Common myeloid progenitor, CD34-positive (primary cell): ENCODE data around the gene TMEM52B.
A peak's percentile ranks its signal among the peaks of the same experiment; 100 is the strongest.

ENCODE experiments used
- CTCF ChIA-PET: fragments of 350-600 bp; sonication (Branson Sonifier 250); formaldehyde crosslinking; loops from one replicate; lab custom pipeline; 2021; ENCODE audit warnings: antibody characterized with exemption; lab: Charles Lee
- POLR2A ChIA-PET: fragments of 350-600 bp; sonication (Branson Sonifier 250); formaldehyde crosslinking; loops from one replicate; lab custom pipeline; 2021; ENCODE audit warnings: antibody characterized with exemption; lab: Charles Lee
- DNase-seq, 3 donors: peaks; one replicate each; pipeline versions ENCODE4 v3.0.0 to v3.0.0-alpha.2; 2013
- H3K27ac ChIP-seq, 2 experiments: 1 replicate in 1 of 2; 2 replicates in 1 of 2; pipeline ENCODE4 v1.7.0; 2013; ENCODE audit warnings: inconsistent platforms in 2 of 2, low read length in 2 of 2, mild to moderate bottlenecking in 2 of 2, low read depth in 1 of 2, moderate library complexity in 1 of 2; ENCODE audit not compliant: severe bottlenecking in 2 of 2, insufficient read depth in 1 of 2, poor library complexity in 1 of 2
- H3K27me3 ChIP-seq, 5 experiments: replicated peaks in 2 of 5; 1 replicate in 3 of 5; 2 replicates in 2 of 5; pipeline versions ENCODE4 v1.6.1 to v1.7.0; 2013; ENCODE audit warnings: low read length in 4 of 5, mild to moderate bottlenecking in 2 of 5, moderate library complexity in 2 of 5, inconsistent platforms in 1 of 5; ENCODE audit not compliant: insufficient read depth in 5 of 5, control insufficient read depth in 4 of 5
- H3K36me3 ChIP-seq, 4 experiments: 1 replicate in 2 of 4; 2 replicates in 2 of 4; pipeline versions ENCODE4 v1.6.1 to v1.7.0; 2013; ENCODE audit warnings: low read length in 3 of 4, control low read depth in 1 of 4, mild to moderate bottlenecking in 1 of 4; ENCODE audit not compliant: control insufficient read depth in 4 of 4, insufficient read depth in 4 of 4
- H3K4me1 ChIP-seq, 4 experiments: 1 replicate in 3 of 4; 2 replicates in 1 of 4; pipeline versions ENCODE4 v1.6.1 to v1.7.1; 2013; ENCODE audit warnings: low read length in 3 of 4, mild to moderate bottlenecking in 3 of 4, control low read depth in 1 of 4, inconsistent platforms in 1 of 4, moderate library complexity in 1 of 4; ENCODE audit not compliant: control insufficient read depth in 4 of 4, insufficient read depth in 4 of 4; ENCODE audit errors: control extremely low read depth in 1 of 4
- H3K4me3 ChIP-seq, 7 experiments: 1 replicate in 4 of 7; 2 replicates in 3 of 7; pipeline versions ENCODE4 v1.5.1 to v1.7.0; 2013; ENCODE audit warnings: mild to moderate bottlenecking in 7 of 7, low read length in 6 of 7, moderate library complexity in 6 of 7, inconsistent platforms in 2 of 7, low read depth in 2 of 7, control low read depth in 1 of 7; ENCODE audit not compliant: insufficient read depth in 4 of 7, control insufficient read depth in 1 of 7; ENCODE audit errors: extremely low read depth in 1 of 7
- H3K9me3 ChIP-seq, 5 experiments: 1 replicate in 4 of 5; 2 replicates in 1 of 5; pipeline versions ENCODE4 v1.6.1 to v1.7.1; 2013; ENCODE audit warnings: low read length in 4 of 5, mild to moderate bottlenecking in 2 of 5, inconsistent platforms in 1 of 5, low read depth in 1 of 5, moderate library complexity in 1 of 5; ENCODE audit not compliant: control insufficient read depth in 4 of 5, insufficient read depth in 2 of 5; ENCODE audit errors: control extremely low read depth in 1 of 5
- WGBS: methylation state at CpG from one replicate; pipeline ENCODE4 v1.1.5; 2013; ENCODE audit not compliant: insufficient coverage; 5-methylcytosine and 5-hydroxymethylcytosine counted together

TMEM52B gene

DNA sequence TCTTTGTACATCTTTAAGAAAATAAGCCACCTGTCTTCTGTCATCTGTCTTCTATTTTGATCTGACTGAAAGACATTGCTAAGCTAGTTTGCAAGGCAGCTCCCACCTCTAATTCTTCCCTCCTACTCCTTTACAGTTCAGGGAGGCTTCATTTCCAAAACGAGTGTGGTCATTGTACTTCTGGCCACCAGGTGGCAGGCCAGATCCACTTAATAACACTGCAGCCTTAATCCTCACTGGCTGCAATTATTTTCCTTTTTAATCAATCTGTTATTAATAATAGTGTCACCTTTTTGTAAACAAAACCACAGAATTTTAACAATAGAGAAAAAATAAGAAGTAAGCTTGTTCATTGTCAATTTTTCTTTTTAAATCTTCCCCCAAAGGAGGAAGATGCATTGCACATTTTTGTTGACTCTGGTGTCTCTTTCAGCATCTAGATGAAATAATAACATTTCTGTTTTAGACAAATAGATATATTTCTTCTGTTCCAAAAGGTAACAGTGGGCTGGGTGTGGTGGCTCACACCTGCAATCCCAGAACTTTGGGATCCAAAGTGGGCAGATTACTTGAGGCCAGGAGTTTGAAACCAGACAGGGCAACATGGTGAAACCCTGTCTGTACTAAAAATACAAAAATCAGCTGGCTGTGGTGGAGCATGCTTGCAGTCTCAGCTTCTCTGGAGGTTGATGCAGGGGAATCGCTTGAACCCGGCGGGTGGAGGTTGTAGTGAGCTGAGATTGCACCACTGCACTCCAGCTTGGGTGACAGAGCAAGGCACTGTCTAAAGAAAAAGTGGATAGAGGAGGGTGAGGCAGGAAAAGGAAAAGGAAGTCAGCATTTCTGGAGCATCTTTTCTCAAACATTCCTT is 57.2 kb downstream of the TMEM52B start:
- POLR2A ChIA-PET = no interaction called here
- peak; percentile 48 to 71 (median 62) for DNase-seq
- H3K4me1 ChIP-seq = peaks cover 0 to 2% (median 1%) of the 10 kb centered on the region in 4 experiments
- peaks cover 0 to 15% (median 10%) of the 10 kb centered on the region in 5 experiments for H3K9me3 ChIP-seq
- 32% methylated on average over 4 of the region's 4 CpGs for WGBS
- no peak overlapping the region for H3K27ac ChIP-seq
- no peaks in the 10 kb centered on the region for H3K27me3 ChIP-seq
- CTCF ChIA-PET = interaction anchor here (0.6 to 2.9 kb wide), 31 partner anchors 8 to 1247 kb away, joined by 3 to 15 read pairs (median 3); partner anchors contain the start of gene STYK1
- no peak overlapping the region for H3K4me3 ChIP-seq
- no peaks in the 10 kb centered on the region for H3K36me3 ChIP-seq

DNA sequence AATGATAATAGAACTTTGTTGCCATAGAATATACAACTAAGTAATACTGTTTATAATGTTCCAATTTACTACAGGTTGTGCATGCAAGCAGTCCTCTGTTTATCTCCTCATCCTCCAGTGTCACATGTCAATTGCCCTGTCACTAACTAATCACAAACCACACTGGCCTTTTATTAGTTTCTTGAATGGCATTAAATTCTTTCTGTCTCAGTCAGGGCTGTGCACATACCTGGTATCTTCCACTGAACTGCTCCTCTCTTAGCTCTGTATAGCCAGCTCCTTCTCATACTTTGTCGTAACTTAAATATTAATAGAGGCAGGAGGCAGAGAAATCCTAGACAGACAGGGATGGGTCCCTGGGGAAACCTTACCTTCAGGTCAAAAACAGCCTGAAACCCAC is 57.9 kb downstream of the TMEM52B start:
- H3K36me3 ChIP-seq = no peaks in the 10 kb centered on the region
- POLR2A ChIA-PET = no interaction called here

DNA sequence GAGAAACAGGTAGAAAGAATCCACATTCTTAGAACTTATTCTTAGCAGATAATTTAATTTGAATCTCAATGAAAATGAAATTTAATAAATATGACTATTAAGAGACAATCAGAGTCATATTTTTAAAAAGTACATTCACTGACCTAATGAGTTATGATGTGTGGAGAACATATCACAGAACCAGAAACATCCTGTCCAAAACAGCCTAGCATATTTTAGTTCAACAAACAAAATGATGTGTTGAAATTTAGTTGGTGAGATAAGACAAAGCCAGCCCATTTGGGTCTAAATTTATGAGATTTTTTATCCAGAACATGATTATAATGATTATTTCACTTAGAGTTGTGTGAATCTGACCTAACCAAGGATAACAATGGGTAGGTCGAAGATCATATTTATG is 59.7 kb downstream of the TMEM52B start:
- WGBS = 100% methylated on average over 1 of the region's 1 CpG
- no peaks in the 10 kb centered on the region for H3K27me3 ChIP-seq
- peaks cover 4 to 15% (median 5%) of the 10 kb centered on the region in 4 experiments for H3K4me1 ChIP-seq
- no peak overlapping the region for H3K27ac ChIP-seq
- DNase-seq = no peak
- ChIA-PET POLR2A (no interaction called here), CTCF (interaction anchor here (0.7 to 1.4 kb wide), 4 partner anchors 11 to 512 kb away, joined by 3 read pairs; no protein-coding TSS in a partner anchor)
- H3K9me3 ChIP-seq = peaks cover 0 to 15% (median 10%) of the 10 kb centered on the region in 5 experiments
- no peak overlapping the region for H3K4me3 ChIP-seq
- H3K36me3 ChIP-seq = no peaks in the 10 kb centered on the region

More for the DNA sequence above, 57.9 kb downstream of the TMEM52B start:
- Histone ChIP-seq H3K4me1 (peaks cover 0 to 2% (median 1%) of the 10 kb centered on the region in 4 experiments), H3K27me3 (no peaks in the 10 kb centered on the region), H3K27ac (no peak overlapping the region), H3K9me3 (peaks cover 0 to 15% (median 10%) of the 10 kb centered on the region in 5 experiments), H3K4me3 (no peak overlapping the region)
- DNase-seq = no peak
- CTCF ChIA-PET = interaction anchor here (0.6 to 2.9 kb wide), 20 partner anchors 8 to 1246 kb away, joined by 3 to 13 read pairs (median 4); partner anchors contain the start of gene STYK1
- no CpG with 5 or more reads among the region's 1 CpG for WGBS

DNA sequence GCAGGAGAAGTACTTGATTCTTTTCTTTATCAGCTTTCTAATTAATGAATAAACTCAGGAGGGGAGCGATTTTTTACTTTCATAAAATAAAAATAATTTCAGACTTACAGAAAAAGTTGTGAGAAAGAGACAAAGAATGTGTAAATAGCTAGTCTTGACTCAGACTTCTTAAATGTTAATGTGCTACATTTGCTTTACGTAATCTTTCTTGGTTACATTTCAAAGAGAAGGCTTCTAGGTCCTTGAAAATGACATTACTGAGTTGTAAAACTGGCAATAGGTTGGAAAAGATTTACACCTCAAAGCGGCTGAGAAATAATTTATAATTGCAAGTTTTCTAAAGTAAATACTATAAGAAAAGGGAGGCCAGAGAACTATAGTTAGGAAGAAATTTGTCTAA is 62.5 kb downstream of the TMEM52B start:
- 100% methylated on average over 1 of the region's 3 CpGs for WGBS
- POLR2A ChIA-PET = no interaction called here
- Histone ChIP-seq H3K27ac (no peak overlapping the region), H3K4me3 (no peak overlapping the region), H3K27me3 (no peaks in the 10 kb centered on the region), H3K36me3 (no peaks in the 10 kb centered on the region), H3K4me1 (peaks cover 4 to 23% (median 11%) of the 10 kb centered on the region in 4 experiments), H3K9me3 (no peaks in the 10 kb centered on the region)
- DNase-seq = no peak
- CTCF ChIA-PET = interaction anchor here (0.6 to 0.7 kb wide), 2 partner anchors 35 to 135 kb away, joined by 3 read pairs; no protein-coding TSS in a partner anchor
